SH-SY5Y (cell line): ENCODE results near the gene MRPL58.

Experiments used
- GATA2 ChIP-seq: IDR thresholded peaks from 2 replicates; pipeline ENCODE4 v1.6.1; 2011; ENCODE audit warnings: mild to moderate bottlenecking, low read depth, low read length
- GATA3 ChIP-seq: IDR thresholded peaks from 2 replicates; pipeline ENCODE4 v1.6.1; 2011; ENCODE audit warnings: low read depth, mild to moderate bottlenecking, low read length, moderate library complexity

DNA sequence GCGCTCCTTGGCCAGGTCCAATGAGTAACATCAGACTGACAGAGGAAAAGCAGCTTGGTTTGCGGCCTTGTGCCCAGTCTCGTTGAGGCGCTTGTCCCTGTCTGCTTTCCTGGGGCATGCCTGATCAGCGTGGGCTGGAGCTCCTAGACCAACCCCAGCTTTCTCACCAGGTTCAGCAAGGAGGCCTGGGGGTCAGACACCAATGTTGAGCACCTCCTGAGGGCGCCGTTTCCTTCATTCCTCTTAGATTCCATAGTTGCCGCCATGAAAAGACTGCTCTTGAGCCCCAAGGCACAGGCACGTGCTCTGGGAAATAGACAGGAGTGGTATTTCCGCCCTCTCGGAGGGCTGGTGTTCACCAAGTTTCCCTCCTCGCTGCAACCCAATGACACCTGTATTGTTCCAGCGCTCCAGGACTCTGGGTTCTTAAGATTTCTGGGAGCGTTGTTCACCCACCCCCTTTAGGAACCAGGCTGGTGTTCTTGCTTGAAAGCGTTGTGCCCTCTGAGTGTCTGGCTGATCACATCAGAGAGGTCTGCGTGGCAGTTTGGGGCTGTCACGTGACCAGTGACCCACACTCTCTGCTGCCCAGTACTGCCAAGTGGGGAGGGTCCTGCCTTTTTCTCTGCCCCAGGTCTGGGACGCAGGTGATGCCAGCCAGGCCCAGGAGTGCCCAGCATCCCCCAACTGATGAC lies 52.5 kb downstream of the MRPL58 start:
- TF ChIP-seq GATA2 (no peak), GATA3 (no peak)
